Measurements from ENCODE around the gene GKN1.

Gene GKN1

DNA sequence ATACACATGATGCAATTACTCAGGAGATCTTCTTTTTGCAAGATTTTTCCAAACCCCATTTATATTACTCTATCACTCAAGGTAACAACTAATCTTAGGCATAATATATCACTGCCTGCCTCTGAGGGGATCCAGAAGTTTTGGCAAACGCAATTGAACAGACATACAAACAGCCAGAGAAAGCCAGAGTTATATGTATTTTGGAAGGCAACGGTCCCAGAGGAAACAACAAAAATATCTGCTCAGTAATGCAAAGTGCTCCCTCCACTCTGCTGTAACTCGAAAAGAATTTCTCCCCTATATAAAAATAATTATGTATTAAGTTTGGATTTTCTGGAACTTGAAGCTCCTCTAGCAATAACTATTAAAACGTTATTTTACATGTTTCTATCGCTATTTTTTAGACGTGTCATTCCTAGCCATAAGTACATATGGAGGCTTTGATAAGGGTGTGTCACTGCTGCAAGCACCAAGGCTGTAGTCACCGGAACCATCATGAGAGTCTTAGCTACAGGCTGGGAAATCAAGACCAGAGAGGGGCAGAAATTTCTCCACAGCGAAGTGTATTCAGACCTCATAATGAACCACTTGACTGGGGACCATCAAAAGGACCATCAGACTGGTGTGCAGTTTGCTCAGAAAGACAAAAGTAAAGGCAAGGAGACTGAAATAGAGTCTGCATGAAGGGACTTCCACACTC lies 3.7 kb upstream of the GKN1 start:
- DNase-seq = no peak
- H3K27ac ChIP-seq (ENCODE audit: low read length) = no peak overlapping the region
- H3K4me1 ChIP-seq (ENCODE audit: insufficient read depth, low read length) = no peaks in the 10 kb centered on the region
- H3K36me3 ChIP-seq (ENCODE audit: insufficient read depth, low read length) = no peaks in the 10 kb centered on the region
- TF ChIP-seq, protein P1, sequence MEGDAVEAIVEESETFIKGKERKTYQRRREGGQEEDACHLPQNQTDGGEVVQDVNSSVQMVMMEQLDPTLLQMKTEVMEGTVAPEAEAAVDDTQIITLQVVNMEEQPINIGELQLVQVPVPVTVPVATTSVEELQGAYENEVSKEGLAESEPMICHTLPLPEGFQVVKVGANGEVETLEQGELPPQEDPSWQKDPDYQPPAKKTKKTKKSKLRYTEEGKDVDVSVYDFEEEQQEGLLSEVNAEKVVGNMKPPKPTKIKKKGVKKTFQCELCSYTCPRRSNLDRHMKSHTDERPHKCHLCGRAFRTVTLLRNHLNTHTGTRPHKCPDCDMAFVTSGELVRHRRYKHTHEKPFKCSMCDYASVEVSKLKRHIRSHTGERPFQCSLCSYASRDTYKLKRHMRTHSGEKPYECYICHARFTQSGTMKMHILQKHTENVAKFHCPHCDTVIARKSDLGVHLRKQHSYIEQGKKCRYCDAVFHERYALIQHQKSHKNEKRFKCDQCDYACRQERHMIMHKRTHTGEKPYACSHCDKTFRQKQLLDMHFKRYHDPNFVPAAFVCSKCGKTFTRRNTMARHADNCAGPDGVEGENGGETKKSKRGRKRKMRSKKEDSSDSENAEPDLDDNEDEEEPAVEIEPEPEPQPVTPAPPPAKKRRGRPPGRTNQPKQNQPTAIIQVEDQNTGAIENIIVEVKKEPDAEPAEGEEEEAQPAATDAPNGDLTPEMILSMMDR (IDR thresholded peaks at IDR 0.05; ENCODE audit: borderline replicate concordance, extremely low read depth, low read length, poor library complexity, severe bottlenecking) = no peak
- TF ChIP-seq EZH2 (IDR thresholded peaks at IDR 0.05; ENCODE audit: borderline replicate concordance, low read depth, low read length, severe bottlenecking) = no peak
- no peaks in the 10 kb centered on the region for H3K27me3 ChIP-seq (ENCODE audit: insufficient read depth, low read length, poor library complexity)
- no peak overlapping the region for H3K4me2 ChIP-seq (ENCODE audit: insufficient read depth, low read length)
- no peak for ATAC-seq (ENCODE audit: insufficient read depth, low read depth)
- no peaks in the 10 kb centered on the region for H4K20me1 ChIP-seq (ENCODE audit: insufficient read depth, low read length)
- no peaks in the 10 kb centered on the region for H3K9me3 ChIP-seq (ENCODE audit: insufficient read depth, low read length, severe bottlenecking)
- no peak overlapping the region for H3K4me3 ChIP-seq (ENCODE audit: low read depth in 1 of 2, low read length in 2 of 2)
- H3K9ac ChIP-seq (ENCODE audit: low read depth, low read length) = no peak overlapping the region
- H3K79me2 ChIP-seq (ENCODE audit: insufficient read depth, low read length) = no peaks in the 10 kb centered on the region
- H2AFZ ChIP-seq (ENCODE audit: low read depth, low read length) = no peak overlapping the region

DNA sequence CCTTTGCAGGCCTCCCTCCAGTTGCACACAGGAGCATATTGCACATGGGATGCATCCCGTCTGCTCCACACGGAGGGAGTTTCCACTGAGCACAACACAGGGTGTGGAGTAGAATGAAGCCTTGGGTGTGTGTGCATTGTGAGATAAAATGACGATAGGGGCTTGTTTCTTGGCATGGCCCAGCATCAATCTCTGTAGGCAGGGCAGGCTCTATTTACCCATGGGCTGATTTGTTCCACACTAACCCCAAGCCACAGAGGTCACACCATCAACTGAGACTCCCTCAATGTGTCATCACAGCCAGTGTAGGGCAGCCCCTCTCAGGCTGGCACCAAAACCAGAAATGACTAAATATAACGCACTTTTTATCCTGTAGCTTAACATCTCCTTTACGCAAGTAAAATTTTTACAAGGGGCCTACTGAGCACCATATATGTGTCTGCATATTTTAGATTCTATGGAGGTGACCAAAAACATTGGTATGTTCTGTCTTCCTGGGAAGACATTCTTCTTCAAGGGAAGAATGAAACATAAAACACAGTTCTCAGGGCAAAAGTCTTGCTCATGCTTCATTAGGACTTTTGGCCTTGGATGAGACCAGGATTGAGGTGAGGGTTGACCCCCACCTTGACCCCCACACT lies 2.7 kb upstream of the GKN1 start:
- Histone ChIP-seq H3K9me3 (ENCODE audit: insufficient read depth, low read length, severe bottlenecking) (no peaks in the 10 kb centered on the region), H3K27me3 (ENCODE audit: insufficient read depth, low read length, poor library complexity) (no peaks in the 10 kb centered on the region), H3K79me2 (ENCODE audit: insufficient read depth, low read length) (no peaks in the 10 kb centered on the region), H3K36me3 (ENCODE audit: insufficient read depth, low read length) (no peaks in the 10 kb centered on the region), H3K9ac (ENCODE audit: low read depth, low read length) (no peak overlapping the region), H4K20me1 (ENCODE audit: insufficient read depth, low read length) (no peaks in the 10 kb centered on the region), H2AFZ (ENCODE audit: low read depth, low read length) (no peak overlapping the region), H3K4me2 (ENCODE audit: insufficient read depth, low read length) (no peak overlapping the region), H3K4me3 (ENCODE audit: low read depth in 1 of 2, low read length in 2 of 2) (no peak overlapping the region), H3K27ac (ENCODE audit: low read length) (no peak overlapping the region), H3K4me1 (ENCODE audit: insufficient read depth, low read length) (no peaks in the 10 kb centered on the region)
- ATAC-seq (ENCODE audit: insufficient read depth, low read depth) = no peak
- DNase-seq = no peak
- TF ChIP-seq, protein P1 (IDR thresholded peaks at IDR 0.05; ENCODE audit: borderline replicate concordance, extremely low read depth, low read length, poor library complexity, severe bottlenecking) = no peak
- TF ChIP-seq EZH2 (IDR thresholded peaks at IDR 0.05; ENCODE audit: borderline replicate concordance, low read depth, low read length, severe bottlenecking) = no peak

DNA sequence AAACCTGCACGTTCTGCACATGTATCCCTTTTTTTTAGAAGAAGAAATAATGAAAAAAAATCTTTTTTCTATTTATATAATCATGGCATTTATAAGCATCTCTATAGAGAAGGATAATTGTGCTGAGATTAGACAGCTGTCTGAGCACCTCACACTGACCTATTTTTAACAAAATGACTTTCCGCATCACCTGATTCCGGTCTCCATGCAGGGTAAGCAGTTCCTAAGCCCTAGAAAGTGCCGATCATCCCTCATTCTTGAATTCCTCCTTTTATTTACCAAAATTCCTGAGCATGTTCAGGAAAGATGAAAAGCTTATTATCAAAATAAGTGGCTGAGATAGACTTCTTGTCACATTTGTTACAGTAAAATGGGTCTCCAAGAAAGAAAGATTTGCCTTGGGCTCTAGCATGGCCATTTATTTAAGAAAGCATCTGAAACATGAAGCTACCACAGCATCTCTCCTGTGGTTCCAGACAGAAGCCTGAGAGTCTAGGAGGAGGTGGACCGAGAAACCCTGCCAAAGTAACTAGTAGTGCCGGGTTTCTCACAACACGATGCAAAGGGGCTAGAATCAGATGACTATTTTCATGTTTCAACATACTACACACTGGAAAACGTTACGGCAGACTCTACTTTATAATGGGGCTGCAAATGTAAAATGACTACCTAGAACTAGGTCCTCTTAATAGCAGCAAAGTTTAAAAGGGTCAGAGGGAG lies 670 bp downstream of the GKN1 start:
- Histone ChIP-seq H3K4me1 (ENCODE audit: insufficient read depth, low read length) (no peaks in the 10 kb centered on the region), H3K9me3 (ENCODE audit: insufficient read depth, low read length, severe bottlenecking) (no peaks in the 10 kb centered on the region), H3K4me2 (ENCODE audit: insufficient read depth, low read length) (no peak overlapping the region), H3K9ac (ENCODE audit: low read depth, low read length) (no peak overlapping the region), H2AFZ (ENCODE audit: low read depth, low read length) (no peak overlapping the region), H3K27ac (ENCODE audit: low read length) (no peak overlapping the region), H4K20me1 (ENCODE audit: insufficient read depth, low read length) (no peaks in the 10 kb centered on the region), H3K27me3 (ENCODE audit: insufficient read depth, low read length, poor library complexity) (no peaks in the 10 kb centered on the region), H3K36me3 (ENCODE audit: insufficient read depth, low read length) (no peaks in the 10 kb centered on the region), H3K4me3 (ENCODE audit: low read depth in 1 of 2, low read length in 2 of 2) (no peak overlapping the region), H3K79me2 (ENCODE audit: insufficient read depth, low read length) (no peaks in the 10 kb centered on the region)
- TF ChIP-seq, protein P1 (IDR thresholded peaks at IDR 0.05; ENCODE audit: borderline replicate concordance, extremely low read depth, low read length, poor library complexity, severe bottlenecking) = no peak
- no peak for TF ChIP-seq EZH2 (IDR thresholded peaks at IDR 0.05; ENCODE audit: borderline replicate concordance, low read depth, low read length, severe bottlenecking)
- ATAC-seq (ENCODE audit: insufficient read depth, low read depth) (no peak), DNase-seq (no peak)
